B cell (primary cell): Measurements from ENCODE around the gene CD96. TPM values are rescaled to one million over a fixed set of nuclear protein-coding genes. Genes with fewer than 3 reads are reported as not detected.

Source experiments
- ATAC-seq: fragments of 200-7000 bp; cut with Tn5 transposase; one replicate; pipeline ENCODE4 v1.10.0; 2021; ENCODE audit warnings: low read depth, mild to moderate bottlenecking, moderate number of reproducible peaks, moderate library complexity
- CTCF ChIA-PET: fragments of 350-600 bp; sonication (Branson Sonifier 250); formaldehyde crosslinking; loops from one replicate; lab custom pipeline; 2021; ENCODE audit warnings: antibody characterized with exemption, inconsistent platforms; lab: Charles Lee
- POLR2A ChIA-PET: fragments of 350-600 bp; sonication (Branson Sonifier 250); formaldehyde crosslinking; loops from one replicate; lab custom pipeline; 2021; ENCODE audit warnings: antibody characterized with exemption; lab: Charles Lee
- DNase-seq: peaks from one replicate; pipeline ENCODE4 v3.0.0; 2013
- H2AFZ ChIP-seq: 2 replicates; pipeline ENCODE4 v1.6.1; 2012; ENCODE audit warnings: mild to moderate bottlenecking, low read depth, low read length; ENCODE audit not compliant: insufficient read depth, poor library complexity, severe bottlenecking
- H3K27ac ChIP-seq, 2 donors: 1 replicate in 1 of 2; 2 replicates in 1 of 2; pipeline ENCODE4 v1.5.1; 2012 to 2013; ENCODE audit warnings: low read length in 2 of 2, mild to moderate bottlenecking in 2 of 2, moderate library complexity in 1 of 2
- H3K27me3 ChIP-seq, 4 experiments: fragments of 200-600 bp in 1 of 4; sonication (generic) in 1 of 4; replicated peaks in 1 of 4; 1 replicate in 2 of 4; 2 replicates in 2 of 4; pipeline versions ENCODE4 v1.6.1 to v1.7.0; 2013 to 2016; ENCODE audit warnings: low read length in 3 of 4, mild to moderate bottlenecking in 2 of 4, mixed read lengths in 1 of 4, moderate library complexity in 1 of 4; ENCODE audit not compliant: insufficient read depth in 4 of 4, control insufficient read depth in 3 of 4; ENCODE audit errors: control extremely low read depth in 1 of 4
- H3K36me3 ChIP-seq, 2 experiments: replicated peaks in 1 of 2; 1 replicate in 1 of 2; 2 replicates in 1 of 2; pipeline versions ENCODE4 v1.6.1 to v1.7.1; 2013; ENCODE audit warnings: low read length in 1 of 2; ENCODE audit not compliant: insufficient read depth in 2 of 2, control insufficient read depth in 1 of 2; ENCODE audit errors: control extremely low read depth in 1 of 2, extremely low read depth in 1 of 2
- H3K4me1 ChIP-seq, 2 donors: fragments of 200-600 bp in 1 of 2; sonication (generic) in 1 of 2; 1 replicate in 1 of 2; 2 replicates in 1 of 2; pipeline versions ENCODE4 v1.5.1 to v1.6.1; 2013 to 2017; ENCODE audit warnings: low read length in 2 of 2; ENCODE audit not compliant: control insufficient read depth in 2 of 2, insufficient read depth in 2 of 2
- H3K4me2 ChIP-seq: replicated peaks from 2 replicates; pipeline ENCODE3; 2012; ENCODE audit warnings: mild to moderate bottlenecking, low read depth, low read length; ENCODE audit not compliant: poor library complexity, severe bottlenecking
- H3K4me3 ChIP-seq, 5 experiments: fragments of 200-600 bp in 1 of 5; sonication (generic) in 1 of 5; 1 replicate in 3 of 5; 2 replicates in 2 of 5; pipeline versions ENCODE4 v1.5.1 to v1.7.0; 2011 to 2016; ENCODE audit warnings: low read length in 4 of 5, mild to moderate bottlenecking in 4 of 5, low read depth in 2 of 5, control low read depth in 1 of 5, moderate library complexity in 1 of 5; ENCODE audit not compliant: insufficient read depth in 1 of 5; ENCODE audit errors: control extremely low read depth in 1 of 5, extremely low read depth in 1 of 5
- H3K79me2 ChIP-seq: fragments of 200-600 bp; sonication (generic); one replicate; pipeline ENCODE4 v1.6.0; 2016; ENCODE audit warnings: low read length; ENCODE audit not compliant: control insufficient read depth, insufficient read depth
- H3K9ac ChIP-seq: fragments of 200-600 bp; sonication (generic); 2 replicates; pipeline ENCODE4 v1.6.1; 2017; ENCODE audit warnings: mild to moderate bottlenecking, low read length, moderate library complexity
- H3K9me3 ChIP-seq, 3 donors: one replicate each; pipeline versions ENCODE4 v1.6.1 to v1.7.1; 2013; ENCODE audit warnings: low read length in 2 of 3; ENCODE audit not compliant: control insufficient read depth in 2 of 3, insufficient read depth in 1 of 3; ENCODE audit errors: control extremely low read depth in 1 of 3
- H4K20me1 ChIP-seq: 2 replicates; pipeline ENCODE4 v1.6.0; 2012; ENCODE audit warnings: mild to moderate bottlenecking, low read length; ENCODE audit not compliant: insufficient read depth, control insufficient read depth, poor library complexity, severe bottlenecking
- H3K27ac Mint-ChIP-seq: one replicate; pipeline ENCODE4 v1.8.0; 2021; ENCODE audit warnings: mixed read lengths
- H3K27me3 Mint-ChIP-seq: one replicate; pipeline ENCODE4 v1.8.0; 2021; ENCODE audit warnings: mixed read lengths
- H3K4me1 Mint-ChIP-seq: one replicate; pipeline ENCODE4 v1.8.0; 2021; ENCODE audit warnings: mixed read lengths
- H3K4me3 Mint-ChIP-seq: one replicate; pipeline ENCODE4 v1.8.0; 2021; ENCODE audit warnings: mixed read lengths
- H3K9me3 Mint-ChIP-seq: one replicate; pipeline ENCODE4 v1.8.0; 2022; ENCODE audit warnings: mixed read lengths; ENCODE audit not compliant: insufficient read depth
- EZH2 ChIP-seq: IDR thresholded peaks from 2 replicates; pipeline ENCODE4 v1.6.1; 2012; ENCODE audit warnings: borderline replicate concordance, low read depth, mild to moderate bottlenecking, moderate library complexity, low read length; ENCODE audit not compliant: insufficient read depth, poor library complexity, severe bottlenecking
- WGBS: methylation state at CpG from one replicate; pipeline ENCODE4 v1.1.5; 2013; ENCODE audit warnings: missing lambda C conversion rate; ENCODE audit not compliant: insufficient coverage; 5-methylcytosine and 5-hydroxymethylcytosine counted together
- intact Hi-C: fragments of 100-400 bp; cut with micrococcal nuclease; formaldehyde crosslinking; loops from one replicate; pipeline ENCODE4 v1.10.0; 2022
- polyA plus RNA-seq: library from polyadenylated mRNA; depleted of rRNA; stranded (reverse); fragments of >200 nt; gene quantifications from 2 replicates; pipeline ENCODE4 v1.2.3, GENCODE V29; 2012
- total RNA-seq, 2 donors: library from RNA; stranded (reverse); fragments of 120-200 nt in 1 of 2; gene quantifications; 1 replicate in 1 of 2; 2 replicates in 1 of 2; pipeline versions ENCODE4 v1.2.3 to v1.2.4, GENCODE V29; 2013 to 2022
- TF ChIP-seq, protein P1 (sequence below): fragments of 200-600 bp; IDR thresholded peaks from one replicate; pipeline ENCODE4 v1.8.0; 2022; ENCODE audit warnings: antibody characterized with exemption, mild to moderate bottlenecking

CD96 gene
- total and polyA plus RNA-seq, 2 donors (not counting 1 experiment from before 2014, with no cell fraction given): 21.4 to 56.2 TPM

- H3K4me1 Mint-ChIP-seq: peaks cover 35% of the 10 kb centered on the region
Observed at GRCh38 chr3:111603679-111604078, 61.7 kb downstream of the CD96 start.

GRCh38 chr3:111604119-111604518 is 62.1 kb downstream of the CD96 start:
- H3K4me1 Mint-ChIP-seq: peaks cover 38% of the 10 kb centered on the region
- Histone ChIP-seq H3K4me2 (peak overlapping the region; percentile 39), H3K79me2 (no peaks in the 10 kb centered on the region), H3K27ac (peak overlapping the region in 1 of 2 donors; percentile 16), H3K9me3 (no peaks in the 10 kb centered on the region), H3K4me3 (no peak overlapping the region), H4K20me1 (no peaks in the 10 kb centered on the region), H3K9ac (peak overlapping the region; percentile 12), H3K27me3 (no peaks in the 10 kb centered on the region), H2AFZ (peak overlapping the region; percentile 5), H3K4me1 (peaks cover 14 to 16% of the 10 kb centered on the region in 2 donors), H3K36me3 (peaks cover 0 to 13% of the 10 kb centered on the region in 2 experiments)
- DNase-seq: no peak
- intact Hi-C loops: no loop called here
- H3K4me3 Mint-ChIP-seq: no peak overlapping the region
- H3K9me3 Mint-ChIP-seq: no peaks in the 10 kb centered on the region
- TF ChIP-seq, protein P1, sequence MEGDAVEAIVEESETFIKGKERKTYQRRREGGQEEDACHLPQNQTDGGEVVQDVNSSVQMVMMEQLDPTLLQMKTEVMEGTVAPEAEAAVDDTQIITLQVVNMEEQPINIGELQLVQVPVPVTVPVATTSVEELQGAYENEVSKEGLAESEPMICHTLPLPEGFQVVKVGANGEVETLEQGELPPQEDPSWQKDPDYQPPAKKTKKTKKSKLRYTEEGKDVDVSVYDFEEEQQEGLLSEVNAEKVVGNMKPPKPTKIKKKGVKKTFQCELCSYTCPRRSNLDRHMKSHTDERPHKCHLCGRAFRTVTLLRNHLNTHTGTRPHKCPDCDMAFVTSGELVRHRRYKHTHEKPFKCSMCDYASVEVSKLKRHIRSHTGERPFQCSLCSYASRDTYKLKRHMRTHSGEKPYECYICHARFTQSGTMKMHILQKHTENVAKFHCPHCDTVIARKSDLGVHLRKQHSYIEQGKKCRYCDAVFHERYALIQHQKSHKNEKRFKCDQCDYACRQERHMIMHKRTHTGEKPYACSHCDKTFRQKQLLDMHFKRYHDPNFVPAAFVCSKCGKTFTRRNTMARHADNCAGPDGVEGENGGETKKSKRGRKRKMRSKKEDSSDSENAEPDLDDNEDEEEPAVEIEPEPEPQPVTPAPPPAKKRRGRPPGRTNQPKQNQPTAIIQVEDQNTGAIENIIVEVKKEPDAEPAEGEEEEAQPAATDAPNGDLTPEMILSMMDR: no peak
- TF ChIP-seq EZH2: no peak
- ChIA-PET POLR2A (no interaction called here), CTCF (interaction anchor here (1.1 to 3.9 kb wide), 3 partner anchors 13 to 65 kb away, joined by 4 to 21 read pairs (median 11); no protein-coding TSS in a partner anchor)
- peak overlapping the region; percentile 82 for H3K27ac Mint-ChIP-seq
- ATAC-seq: peak; percentile 49
- H3K27me3 Mint-ChIP-seq: no peaks in the 10 kb centered on the region
- WGBS: 60% methylated on average over 1 of the region's 2 CpGs

More at GRCh38 chr3:111603679-111604078, 61.7 kb downstream of the CD96 start:
- intact Hi-C loops: no loop called here
- Histone ChIP-seq H3K9me3 (no peaks in the 10 kb centered on the region), H2AFZ (peak overlapping the region; percentile 5), H3K27me3 (no peaks in the 10 kb centered on the region), H3K4me3 (no peak overlapping the region), H4K20me1 (no peaks in the 10 kb centered on the region), H3K9ac (peak overlapping the region; percentile 12), H3K79me2 (no peaks in the 10 kb centered on the region), H3K4me1 (peaks cover 14 to 16% of the 10 kb centered on the region in 2 donors), H3K27ac (peak overlapping the region in 1 of 2 donors; percentile 16), H3K36me3 (peaks cover 0 to 13% of the 10 kb centered on the region in 2 experiments), H3K4me2 (peak overlapping the region; percentile 39)
- TF ChIP-seq EZH2: no peak
- TF ChIP-seq, protein P1: no peak
- ChIA-PET CTCF (interaction anchor here (1.1 to 3.9 kb wide), 3 partner anchors 14 to 65 kb away, joined by 4 to 21 read pairs (median 11); no protein-coding TSS in a partner anchor), POLR2A (interaction anchor here (0.8 kb wide), 1 partner anchor 9 kb away, joined by 6 read pairs; no protein-coding TSS in a partner anchor)
- Mint-ChIP-seq H3K27me3 (no peaks in the 10 kb centered on the region), H3K4me3 (peak overlapping the region; percentile 55), H3K27ac (peak overlapping the region; percentile 82), H3K9me3 (no peaks in the 10 kb centered on the region)
- DNase-seq (peak; percentile 33), ATAC-seq (peak; percentile 79)
- 20% methylated on average over 1 of the region's 1 CpG for WGBS
